ENCODE measurements around the gene PARP15. TPM values are rescaled to one million over a fixed set of nuclear protein-coding genes. Genes with fewer than 3 reads are reported as not detected.

Gene PARP15
- total RNA-seq, 1 donor from 2014 or later: 5.9 TPM

DNA sequence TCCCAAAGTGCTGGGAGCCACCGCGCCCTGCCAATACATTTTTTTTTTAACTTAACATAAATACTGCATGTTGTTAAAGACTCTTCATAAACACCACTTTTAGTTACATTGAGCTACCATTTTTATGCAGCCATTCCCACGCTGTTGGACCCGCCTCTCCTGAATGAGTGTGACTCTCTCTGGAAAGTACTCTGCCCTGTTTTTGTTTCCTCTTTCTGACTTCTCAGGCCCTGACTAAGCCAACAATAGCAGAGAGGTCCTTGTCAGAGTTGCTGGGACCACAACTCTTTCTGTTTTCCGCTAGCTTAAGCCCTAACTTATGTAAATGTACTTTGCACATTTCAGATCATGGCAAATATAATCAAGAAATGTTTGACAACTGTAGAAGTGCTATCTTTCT, 35.2 kb downstream of the PARP15 start:
- TF ChIP-seq POLR2AphosphoS5 (IDR thresholded peaks at IDR 0.05; ENCODE audit: insufficient read depth in 1 of 2, low read depth in 1 of 2) (no peak), POLR2A (IDR thresholded peaks at IDR 0.05) (no peak), CTCF (IDR thresholded peaks at IDR 0.05) (no peak)

DNA sequence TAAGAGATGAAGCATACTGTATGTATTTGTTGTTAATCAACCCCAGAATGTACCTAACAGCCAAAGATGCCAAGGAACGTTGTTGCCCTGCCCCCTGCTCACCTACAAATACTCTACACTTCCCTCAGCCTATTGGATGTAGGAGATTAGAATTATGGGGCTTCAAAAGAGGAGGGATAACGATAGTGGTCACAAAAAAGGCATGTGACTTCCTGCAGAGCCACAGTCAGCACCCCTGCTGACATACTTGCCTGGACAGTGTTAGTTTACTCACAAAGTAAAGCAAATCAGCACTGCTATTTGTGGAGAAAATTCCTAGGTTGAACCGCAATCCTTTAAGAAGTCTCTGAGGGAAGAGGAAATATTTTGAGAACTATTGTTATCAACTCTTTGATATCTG, 37.9 kb downstream of the PARP15 start:
- Histone ChIP-seq H3K27ac (no peak overlapping the region), H3K9me3 (no peaks in the 10 kb centered on the region), H3K4me3 (no peak overlapping the region), H3K27me3 (no peaks in the 10 kb centered on the region), H3K36me3 (no peaks in the 10 kb centered on the region), H3K4me1 (no peaks in the 10 kb centered on the region)
- DNase-seq (ENCODE audit: extremely low spot score in 2 of 2): no peak
- no peak for TF ChIP-seq POLR2A (IDR thresholded peaks at IDR 0.05)
- TF ChIP-seq POLR2AphosphoS5 (IDR thresholded peaks at IDR 0.05; ENCODE audit: insufficient read depth in 1 of 2, low read depth in 1 of 2): no peak
- no peak for TF ChIP-seq CTCF (IDR thresholded peaks at IDR 0.05)
- intact Hi-C loops (cut with DNase I): no loop called here

More for the DNA sequence above, 35.2 kb downstream of the PARP15 start:
- no peak overlapping the region for H3K27ac ChIP-seq
- DNase-seq (ENCODE audit: extremely low spot score in 2 of 2): no peak
- H3K9me3 ChIP-seq: no peaks in the 10 kb centered on the region
- H3K27me3 ChIP-seq: no peaks in the 10 kb centered on the region
- intact Hi-C loops (cut with DNase I): no loop called here
- H3K36me3 ChIP-seq: no peaks in the 10 kb centered on the region
- H3K4me3 ChIP-seq: no peak overlapping the region
- H3K4me1 ChIP-seq: no peaks in the 10 kb centered on the region

DNA sequence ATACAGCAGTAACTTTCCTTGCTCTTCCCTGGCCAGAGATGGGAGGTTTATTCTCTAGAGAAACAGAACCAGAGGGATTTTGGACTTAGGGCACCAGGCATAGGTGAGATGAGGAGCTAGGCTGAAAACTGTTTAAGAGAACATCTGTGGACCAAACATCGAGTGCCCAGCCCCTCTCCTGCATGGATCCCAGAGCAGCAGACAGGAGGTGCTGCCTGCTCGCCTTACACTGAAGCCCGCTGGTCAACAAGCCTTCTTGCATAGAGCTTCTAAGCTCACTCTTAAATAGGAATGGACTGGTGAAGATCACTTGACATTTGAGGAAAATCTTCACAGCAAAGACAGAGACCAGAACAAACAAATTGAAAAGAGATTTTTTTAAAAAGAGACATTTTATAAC, 41.2 kb downstream of the PARP15 start:
- intact Hi-C loops (cut with DNase I): no loop called here
- TF ChIP-seq POLR2AphosphoS5 (IDR thresholded peaks at IDR 0.05; ENCODE audit: insufficient read depth in 1 of 2, low read depth in 1 of 2) (no peak), POLR2A (IDR thresholded peaks at IDR 0.05) (no peak), CTCF (IDR thresholded peaks at IDR 0.05) (no peak)

GRCh38 chr3:122619040-122619439, 41.6 kb downstream of the PARP15 start:
- H3K4me1 ChIP-seq: no peaks in the 10 kb centered on the region
- intact Hi-C loops (cut with DNase I): no loop called here
- TF ChIP-seq POLR2AphosphoS5 (IDR thresholded peaks at IDR 0.05; ENCODE audit: insufficient read depth in 1 of 2, low read depth in 1 of 2) (no peak), CTCF (IDR thresholded peaks at IDR 0.05) (no peak), POLR2A (IDR thresholded peaks at IDR 0.05) (no peak)
- H3K27ac ChIP-seq: no peak overlapping the region
- no peaks in the 10 kb centered on the region for H3K36me3 ChIP-seq
- H3K9me3 ChIP-seq: no peaks in the 10 kb centered on the region
- no peak for DNase-seq (ENCODE audit: extremely low spot score in 2 of 2)
- no peak overlapping the region for H3K4me3 ChIP-seq
- no peaks in the 10 kb centered on the region for H3K27me3 ChIP-seq

More for the DNA sequence above, 41.2 kb downstream of the PARP15 start:
- Histone ChIP-seq H3K4me1 (no peaks in the 10 kb centered on the region), H3K27me3 (no peaks in the 10 kb centered on the region), H3K9me3 (no peaks in the 10 kb centered on the region), H3K36me3 (no peaks in the 10 kb centered on the region), H3K27ac (no peak overlapping the region), H3K4me3 (no peak overlapping the region)
- DNase-seq (ENCODE audit: extremely low spot score in 2 of 2): no peak

DNA sequence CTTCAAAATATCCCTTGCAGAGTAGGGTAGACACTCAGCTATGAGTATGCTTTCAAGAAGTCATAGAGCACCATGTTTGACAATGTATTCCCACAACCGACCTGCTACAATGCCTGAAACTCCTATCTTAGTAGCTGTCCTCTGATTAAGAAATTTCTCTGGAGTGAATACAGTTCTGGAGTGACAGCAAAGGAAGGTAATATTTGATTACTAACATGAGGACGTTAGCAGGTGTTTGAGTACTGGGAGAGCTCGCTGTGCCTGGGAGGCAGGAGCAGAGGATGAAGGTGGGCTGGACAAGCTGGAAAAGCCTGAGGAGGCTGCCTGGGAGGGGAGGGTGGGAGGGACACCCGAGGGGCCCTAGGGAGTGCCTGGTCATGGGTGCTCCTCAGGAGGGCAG, 42.9 kb downstream of the PARP15 start:
- Histone ChIP-seq H3K9me3 (no peaks in the 10 kb centered on the region), H3K27me3 (no peaks in the 10 kb centered on the region), H3K27ac (no peak overlapping the region), H3K36me3 (no peaks in the 10 kb centered on the region), H3K4me1 (no peaks in the 10 kb centered on the region), H3K4me3 (no peak overlapping the region)
- no peak for DNase-seq (ENCODE audit: extremely low spot score in 2 of 2)
- intact Hi-C loops (cut with DNase I): no loop called here
- TF ChIP-seq CTCF (IDR thresholded peaks at IDR 0.05) (no peak), POLR2AphosphoS5 (IDR thresholded peaks at IDR 0.05; ENCODE audit: insufficient read depth in 1 of 2, low read depth in 1 of 2) (no peak), POLR2A (IDR thresholded peaks at IDR 0.05) (no peak)

Data from vagina (tissue), 2 donors.